HUDEP-2 (cell line): ENCODE results near the gene NLRC3.
"Not testable (repeated sequence)": the region's sequence is repeated elsewhere in the genome, so short reads cannot be mapped to it uniquely, and the experiment has no call there.

Experiments
- DNase-seq, 76 experiments: peaks; one replicate each; lab custom pipeline; 2025; ENCODE audit not compliant: unreplicated experiment in 76 of 76; lab: John Stamatoyannopoulos, UW

The NLRC3 gene, protein sequence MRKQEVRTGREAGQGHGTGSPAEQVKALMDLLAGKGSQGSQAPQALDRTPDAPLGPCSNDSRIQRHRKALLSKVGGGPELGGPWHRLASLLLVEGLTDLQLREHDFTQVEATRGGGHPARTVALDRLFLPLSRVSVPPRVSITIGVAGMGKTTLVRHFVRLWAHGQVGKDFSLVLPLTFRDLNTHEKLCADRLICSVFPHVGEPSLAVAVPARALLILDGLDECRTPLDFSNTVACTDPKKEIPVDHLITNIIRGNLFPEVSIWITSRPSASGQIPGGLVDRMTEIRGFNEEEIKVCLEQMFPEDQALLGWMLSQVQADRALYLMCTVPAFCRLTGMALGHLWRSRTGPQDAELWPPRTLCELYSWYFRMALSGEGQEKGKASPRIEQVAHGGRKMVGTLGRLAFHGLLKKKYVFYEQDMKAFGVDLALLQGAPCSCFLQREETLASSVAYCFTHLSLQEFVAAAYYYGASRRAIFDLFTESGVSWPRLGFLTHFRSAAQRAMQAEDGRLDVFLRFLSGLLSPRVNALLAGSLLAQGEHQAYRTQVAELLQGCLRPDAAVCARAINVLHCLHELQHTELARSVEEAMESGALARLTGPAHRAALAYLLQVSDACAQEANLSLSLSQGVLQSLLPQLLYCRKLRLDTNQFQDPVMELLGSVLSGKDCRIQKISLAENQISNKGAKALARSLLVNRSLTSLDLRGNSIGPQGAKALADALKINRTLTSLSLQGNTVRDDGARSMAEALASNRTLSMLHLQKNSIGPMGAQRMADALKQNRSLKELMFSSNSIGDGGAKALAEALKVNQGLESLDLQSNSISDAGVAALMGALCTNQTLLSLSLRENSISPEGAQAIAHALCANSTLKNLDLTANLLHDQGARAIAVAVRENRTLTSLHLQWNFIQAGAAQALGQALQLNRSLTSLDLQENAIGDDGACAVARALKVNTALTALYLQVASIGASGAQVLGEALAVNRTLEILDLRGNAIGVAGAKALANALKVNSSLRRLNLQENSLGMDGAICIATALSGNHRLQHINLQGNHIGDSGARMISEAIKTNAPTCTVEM

DNA sequence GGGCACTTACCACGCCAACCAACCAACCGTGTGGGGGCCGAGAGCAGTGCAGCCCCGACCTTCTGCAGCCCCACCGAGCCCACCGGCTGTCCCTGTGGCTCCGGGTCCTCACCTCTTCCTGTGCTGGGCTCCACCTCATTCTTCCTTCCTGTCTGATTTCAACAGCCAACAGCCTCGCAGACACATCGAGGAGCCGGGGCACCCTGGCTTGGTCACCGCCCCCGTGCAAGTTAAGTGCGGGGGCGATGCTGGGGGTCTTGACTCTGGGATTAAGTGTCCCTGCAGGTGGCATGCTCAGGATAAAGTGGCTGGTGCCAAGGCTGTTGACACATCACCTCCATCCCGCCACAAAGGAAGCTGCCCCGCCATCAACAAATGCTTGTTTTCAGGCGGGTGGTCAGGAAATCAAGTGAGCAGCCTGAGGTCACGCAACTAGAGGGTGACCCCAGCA is at the start of gene NLRC3:
TSS of gene NLRC3 (minus strand) at position 102 of the 451 bp plus-strand sequence. CDS start 12,367 bp downstream, outside the sequence.
- DNase-seq = no peak

DNA sequence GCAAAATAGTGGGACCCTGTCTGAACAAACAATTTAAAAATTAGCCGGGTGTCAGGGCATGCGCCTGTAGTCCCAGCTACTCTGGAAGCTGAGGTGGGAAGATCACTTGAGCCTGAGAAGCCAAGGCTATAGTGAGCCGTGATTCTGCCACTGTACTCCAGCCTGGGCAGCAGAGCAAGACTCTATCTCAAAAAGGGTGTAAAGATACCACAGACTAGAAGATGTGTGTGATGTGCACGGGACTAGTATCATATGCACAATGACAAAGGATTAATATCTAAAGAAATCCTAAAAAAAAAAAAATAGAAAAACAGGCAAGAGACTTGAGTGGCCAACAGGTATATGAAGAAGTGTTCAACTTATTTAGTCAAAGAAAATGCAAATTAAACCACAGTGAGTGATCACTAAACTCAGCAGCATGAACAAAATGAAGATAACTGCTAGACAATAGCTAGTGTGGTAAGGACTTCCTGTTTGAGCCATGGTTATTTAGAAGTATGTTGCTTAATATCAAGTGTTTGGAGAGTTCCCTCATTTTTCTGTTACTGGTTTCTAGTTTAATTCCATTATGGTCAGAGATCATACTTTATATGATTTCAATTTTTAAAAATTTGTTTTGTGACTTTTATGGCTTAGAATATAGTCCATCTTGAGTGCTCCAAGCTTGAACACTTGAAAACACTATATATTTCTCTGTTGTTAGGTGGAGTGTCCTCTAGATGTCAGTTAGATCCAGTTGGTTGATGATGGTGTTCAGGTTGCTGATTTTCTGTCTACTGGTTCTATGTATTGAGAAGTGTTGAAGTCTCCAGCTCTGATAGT is 48.9 kb upstream of the NLRC3 start:
- peak in 5 of 76 experiments; percentile 11 to 40 (median 16) for DNase-seq

- no peak for DNase-seq
Measured at GRCh38 chr16:3625331-3625730, 48.1 kb upstream of the NLRC3 start.

- no peak for DNase-seq
Measured at GRCh38 chr16:3623642-3624041, 46.4 kb upstream of the NLRC3 start.

DNA sequence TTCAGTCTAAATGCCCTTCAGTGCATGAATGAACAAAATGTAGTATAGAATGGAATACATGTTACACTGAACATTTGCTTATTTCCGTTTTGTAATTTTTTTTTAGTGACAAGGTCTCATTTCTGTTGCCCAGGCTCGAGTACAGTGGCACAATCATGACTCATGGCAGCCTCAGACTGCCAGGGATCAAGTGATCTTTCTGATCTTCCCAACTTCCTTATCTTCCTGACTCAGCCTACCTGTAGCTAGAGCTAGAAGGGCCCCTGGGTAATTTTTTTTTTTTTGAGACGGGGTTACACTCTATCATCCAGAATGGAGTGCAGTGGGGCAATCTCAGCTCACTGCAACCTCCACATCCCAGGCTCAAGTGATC is 41.6 kb upstream of the NLRC3 start:
- peak in 1 of 76 experiments; percentile 20 for DNase-seq

GRCh38 chr16:3612510-3613466 is 35.6 kb upstream of the NLRC3 start:
- DNase-seq = no peak

GRCh38 chr16:3611146-3611975 is 34.2 kb upstream of the NLRC3 start, which contains the start of gene SLX4:
SLX4 (minus strand) TSS chr16:3611606; CDS start chr16:3608964, 2,642 bp downstream.
- peak in 73 of 76 experiments; percentile 20 to 91 (median 81) for DNase-seq

DNA sequence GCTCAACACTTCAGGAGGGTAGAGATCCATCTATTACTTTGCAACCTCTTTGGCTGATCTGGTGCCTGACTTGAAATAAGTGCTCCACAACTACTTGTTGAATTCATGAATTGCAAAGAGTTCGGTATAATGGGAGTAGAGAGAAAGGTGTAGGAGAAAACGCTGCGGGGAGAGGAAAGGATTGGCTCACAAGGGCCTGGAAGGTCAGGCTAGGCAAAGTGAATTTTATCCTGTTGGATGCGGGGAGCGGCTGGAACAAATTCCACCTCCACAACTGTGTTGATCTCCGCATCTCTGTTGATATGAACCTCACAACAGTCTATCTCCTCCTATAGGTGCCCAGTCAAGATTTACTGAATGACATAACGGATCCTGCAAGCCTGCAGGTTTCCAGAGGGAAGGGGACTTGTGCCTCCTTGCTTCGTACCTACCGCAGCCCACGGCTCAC is 33.5 kb upstream of the NLRC3 start:
- peak in 3 of 76 experiments; percentile 4 to 32 (median 9) for DNase-seq

DNA sequence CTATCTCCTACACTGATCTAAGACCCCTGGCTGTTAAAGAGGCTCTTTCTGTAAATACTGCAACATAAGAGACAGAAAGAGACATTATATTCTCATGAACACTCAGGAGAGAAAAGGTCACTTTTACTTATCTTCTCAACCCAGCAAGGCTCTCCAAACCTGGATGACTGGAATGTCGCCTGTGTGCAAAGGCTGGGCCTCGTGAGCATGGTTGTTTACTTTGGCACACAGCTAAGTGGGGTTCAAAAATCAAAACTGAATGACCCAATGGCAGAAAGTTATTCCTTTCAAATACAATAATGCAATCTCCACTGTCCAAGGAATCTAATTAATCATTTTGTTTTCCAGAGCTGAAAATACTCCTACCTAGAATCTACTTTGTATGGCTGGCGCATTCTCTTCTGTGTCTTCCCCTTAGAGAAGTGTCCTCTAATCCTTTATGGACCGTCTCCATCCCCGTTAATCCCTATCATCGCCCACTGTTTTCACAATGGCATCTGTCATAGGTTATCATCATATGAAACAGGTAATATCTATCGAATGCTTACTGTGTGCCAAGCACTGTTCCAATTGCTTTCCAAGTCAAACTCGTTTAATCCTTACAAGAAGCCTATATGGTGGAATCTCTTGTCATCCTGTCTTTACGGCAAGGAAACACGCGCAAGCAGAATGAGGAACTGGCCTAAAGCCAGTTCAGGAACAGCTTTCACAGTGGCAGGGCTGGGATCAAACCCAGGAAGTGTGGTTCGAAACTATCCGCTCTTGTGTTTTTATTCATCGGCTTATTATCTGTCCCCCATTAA is 32.9 kb upstream of the NLRC3 start:
- peak in 1 of 76 experiments; percentile 32 for DNase-seq

- not testable (repeated sequence) for DNase-seq
Measured at GRCh38 chr16:3608976-3609375, 31.8 kb upstream of the NLRC3 start.

DNA sequence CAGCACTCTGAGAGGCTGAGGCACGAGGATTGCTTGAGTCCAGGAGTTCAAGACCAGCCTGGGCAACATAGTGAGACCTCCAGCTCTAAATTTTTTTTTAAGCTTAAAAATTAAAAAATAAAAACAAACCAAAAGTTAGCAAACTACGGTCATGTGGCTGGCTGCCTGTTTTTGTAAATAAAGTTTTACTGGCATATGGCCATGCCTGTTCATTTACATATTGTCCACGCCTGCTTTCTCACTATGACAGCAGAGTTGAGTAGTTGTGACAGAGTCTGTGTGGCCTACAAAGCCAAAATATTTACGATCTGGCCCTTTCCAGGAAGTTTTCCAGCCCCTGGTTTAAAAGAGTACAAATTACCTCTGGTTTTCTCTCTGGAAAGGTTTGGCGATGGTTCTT is 30.9 kb upstream of the NLRC3 start:
- DNase-seq = no peak

- no peak for DNase-seq
Measured at GRCh38 chr16:3607634-3608033, 30.4 kb upstream of the NLRC3 start.

DNA sequence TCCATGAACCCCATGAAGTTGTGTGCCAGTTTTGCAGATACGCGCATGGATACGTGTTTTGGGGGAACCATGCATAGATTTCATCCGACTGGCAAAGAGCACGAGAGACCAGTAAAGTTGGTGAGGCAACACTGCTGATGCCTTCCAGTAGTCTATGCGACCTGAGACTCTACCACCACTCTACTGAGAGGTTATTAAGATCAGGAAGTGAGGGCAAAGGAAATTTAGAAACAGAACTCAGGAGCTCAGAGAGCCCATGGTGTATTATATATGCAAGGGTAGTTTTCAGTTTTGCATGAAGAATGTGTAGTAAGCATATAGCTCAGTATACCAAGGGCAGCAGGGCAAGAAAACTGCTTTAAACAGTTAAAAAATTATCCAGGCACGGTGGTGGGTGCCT is 30.0 kb upstream of the NLRC3 start:
- no peak for DNase-seq

GRCh38 chr16:3606441-3606840 is 29.2 kb upstream of the NLRC3 start:
- no peak for DNase-seq

DNA sequence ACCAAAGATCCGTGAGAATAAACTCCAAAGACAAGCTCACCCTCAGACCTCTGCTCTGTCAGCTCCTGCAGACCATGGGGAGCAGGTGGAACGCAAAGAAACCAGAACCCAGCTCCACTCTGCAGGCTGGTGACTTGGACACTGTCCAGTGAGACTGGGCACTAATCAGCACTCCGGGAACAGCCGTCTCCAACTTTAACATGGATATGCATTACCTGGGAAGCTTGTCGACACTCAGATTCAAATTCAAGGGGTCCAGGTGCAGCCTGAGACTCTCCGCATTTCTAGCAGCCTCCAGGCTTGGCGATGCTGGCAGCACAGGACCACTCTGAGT is 25.1 kb upstream of the NLRC3 start:
- DNase-seq = no peak

- no peak for DNase-seq
Measured at GRCh38 chr16:3601614-3602319, 24.6 kb upstream of the NLRC3 start.

GRCh38 chr16:3599922-3600321 is 22.7 kb upstream of the NLRC3 start:
- no peak for DNase-seq
